ENCODE data around the gene BRD3.

Gene BRD3

DNA sequence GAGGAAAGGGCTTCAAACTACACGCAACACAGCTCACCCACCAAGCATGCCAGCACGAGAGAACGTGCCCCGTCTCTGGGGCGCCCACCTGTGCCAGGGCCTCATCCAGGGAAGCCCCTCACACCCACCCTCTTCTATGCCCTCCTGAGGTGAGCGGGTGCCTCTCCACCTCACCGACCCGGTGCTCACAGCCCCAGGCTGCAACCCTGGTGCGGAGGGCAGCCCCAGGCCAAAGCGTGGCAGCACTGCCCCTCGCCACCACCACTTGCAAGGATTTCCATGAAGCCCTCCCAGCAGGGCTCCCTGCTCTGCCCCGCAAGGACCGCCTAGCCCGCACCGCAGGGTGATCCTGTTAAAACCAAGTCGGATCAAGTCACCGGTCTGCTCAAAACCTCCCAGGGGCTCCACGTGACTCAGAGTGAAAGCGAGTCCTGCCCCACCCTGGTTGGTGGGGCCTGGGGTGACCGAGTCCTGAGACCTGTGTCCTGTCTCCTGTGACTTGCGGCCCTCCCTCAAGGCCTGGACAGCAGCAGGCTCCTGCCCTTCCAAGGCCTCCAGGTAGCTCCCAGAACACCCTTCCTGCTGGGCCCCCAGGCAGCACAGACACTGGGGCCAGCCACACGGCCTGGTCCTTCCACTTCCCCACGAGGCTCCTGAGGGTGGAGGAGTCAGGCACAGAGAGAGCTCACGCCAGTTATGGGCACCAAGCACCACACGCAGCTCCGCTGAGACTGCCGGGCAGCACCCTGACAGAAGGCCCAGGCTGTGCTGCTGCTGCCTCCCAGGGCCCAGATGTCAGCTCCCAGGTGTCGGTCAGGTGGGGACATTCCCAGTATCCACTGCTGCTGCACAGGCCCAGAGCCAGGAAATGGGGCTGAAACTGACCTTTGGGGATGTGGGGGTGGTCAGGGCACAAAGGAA lies 12.7 kb downstream of the BRD3 start:
- no peak for DNase-seq (ENCODE audit: low read depth)

DNA sequence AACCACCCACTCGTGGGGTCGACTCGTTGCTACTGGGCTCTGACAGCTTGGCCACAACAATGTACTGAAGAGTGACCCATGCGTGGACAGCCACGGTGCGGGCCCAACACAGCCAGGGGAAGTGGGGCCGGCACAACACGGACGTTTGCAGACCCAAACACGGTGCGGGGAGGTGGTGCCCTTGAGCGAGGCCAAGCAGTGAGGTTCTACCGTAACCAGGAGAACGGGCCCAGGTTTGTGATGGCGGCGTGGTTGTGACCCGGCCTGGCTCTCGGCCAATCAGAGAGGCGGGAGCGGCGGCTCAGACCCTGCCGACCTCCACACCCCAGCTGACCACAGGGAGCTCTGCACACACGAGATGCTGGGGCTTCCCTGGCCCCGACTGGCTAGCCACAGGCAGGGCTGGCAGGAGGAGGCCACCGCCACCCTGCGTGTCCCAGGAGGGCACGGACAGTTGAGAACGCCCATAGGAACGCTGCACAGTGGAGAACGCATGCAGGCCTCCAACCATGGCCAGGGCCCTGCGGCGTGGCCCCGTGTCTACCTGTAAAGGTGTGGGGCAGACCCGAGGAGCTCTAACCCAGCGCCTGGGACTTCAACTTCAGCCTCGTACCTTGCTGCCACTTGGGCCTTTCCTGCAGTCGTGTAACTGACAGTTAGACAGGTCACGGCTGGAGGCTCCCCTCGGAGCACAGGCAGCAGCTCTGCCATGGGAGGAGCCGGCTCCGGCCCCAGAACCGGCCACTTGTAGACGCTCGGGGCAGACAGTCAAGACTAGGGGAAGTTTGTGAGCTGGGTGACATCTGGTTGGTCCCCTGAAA lies 13.7 kb downstream of the BRD3 start:
- no peak for DNase-seq (ENCODE audit: low read depth)

DNA sequence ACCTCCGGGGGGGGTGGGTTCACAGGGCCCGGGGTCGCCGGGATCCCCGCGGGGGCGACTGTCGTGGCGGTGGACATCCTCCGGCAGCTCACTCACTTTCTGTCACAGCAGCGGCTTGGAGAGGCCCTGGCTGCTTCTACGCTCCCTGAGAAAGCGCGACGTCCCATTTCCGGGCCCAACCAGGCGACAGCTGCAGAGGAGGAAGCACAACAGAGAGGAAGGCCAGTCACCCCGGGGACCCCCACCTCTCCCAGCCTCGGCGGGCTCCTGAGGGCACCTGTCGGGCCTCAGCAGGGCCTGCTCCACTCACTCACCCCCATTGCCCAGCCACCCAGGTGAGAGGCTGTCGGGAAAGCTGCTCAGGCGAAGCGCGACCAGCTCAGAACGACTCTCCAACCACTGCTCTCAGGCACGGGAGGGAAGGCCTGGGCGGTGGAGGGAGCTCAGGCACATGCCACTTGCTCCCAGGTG lies 14.4 kb downstream of the BRD3 start:
- DNase-seq (ENCODE audit: low read depth): no peak

DNA sequence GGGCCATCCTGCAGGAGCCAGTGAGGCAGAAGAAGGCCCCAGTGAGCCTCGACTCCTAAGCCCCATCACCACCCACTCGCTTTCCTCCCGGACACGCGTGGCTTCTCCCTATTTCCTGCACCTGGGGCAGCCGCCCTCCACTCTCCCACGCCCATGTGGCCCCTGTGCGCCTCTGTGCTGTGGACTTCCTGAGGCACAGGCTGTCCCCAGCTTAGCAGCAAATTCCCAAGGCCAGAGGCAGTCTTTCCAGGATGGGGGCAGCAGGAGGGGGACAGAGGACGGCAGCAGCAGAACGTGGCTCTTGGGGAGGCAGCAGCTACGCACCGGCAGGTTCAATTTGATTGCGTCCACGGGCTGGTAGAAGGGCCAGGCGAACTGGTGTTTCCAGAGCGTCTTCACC lies 14.9 kb downstream of the BRD3 start:
- DNase-seq (ENCODE audit: low read depth): no peak

DNA sequence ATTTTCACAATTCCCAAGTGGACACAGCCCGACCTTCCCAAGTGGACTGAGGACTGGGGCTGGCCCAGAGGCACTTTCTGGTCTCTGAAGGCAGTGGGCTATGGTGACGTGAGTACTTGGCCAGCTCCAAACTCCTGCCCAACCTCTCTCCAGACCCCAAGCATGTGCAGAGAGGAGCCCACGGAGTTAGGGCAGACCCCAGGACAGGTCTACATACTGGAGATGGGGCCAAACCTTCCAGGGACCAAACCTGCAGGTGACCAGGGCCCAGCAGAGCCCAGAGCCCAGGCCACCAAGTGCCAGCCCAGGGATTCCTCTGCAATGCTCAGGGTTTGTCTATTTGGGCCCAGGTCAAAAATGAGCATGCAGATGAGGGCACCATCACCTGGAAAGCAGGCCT lies 15.3 kb downstream of the BRD3 start:
- no peak for DNase-seq (ENCODE audit: low read depth)

DNA sequence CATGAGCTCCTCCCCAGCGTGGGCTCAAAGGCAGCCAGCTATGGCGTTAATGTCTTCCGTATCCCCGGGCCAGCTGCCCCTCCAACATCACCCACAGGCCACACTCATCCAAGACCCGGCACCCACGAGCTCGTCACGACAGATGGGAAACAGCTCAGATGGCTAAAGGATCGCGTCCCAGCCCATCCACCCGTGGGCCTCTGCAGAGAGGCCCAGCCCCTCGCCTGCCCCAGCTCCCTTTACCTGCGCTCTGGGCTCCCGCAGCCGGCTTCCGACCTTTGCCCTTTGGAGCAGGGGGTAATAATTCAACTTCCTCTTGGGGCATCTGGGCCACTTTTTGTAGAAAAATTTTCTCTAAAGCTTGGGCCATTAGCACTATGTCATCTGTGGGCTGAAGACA lies 16.5 kb downstream of the BRD3 start:
- no peak for DNase-seq (ENCODE audit: low read depth)

DNA sequence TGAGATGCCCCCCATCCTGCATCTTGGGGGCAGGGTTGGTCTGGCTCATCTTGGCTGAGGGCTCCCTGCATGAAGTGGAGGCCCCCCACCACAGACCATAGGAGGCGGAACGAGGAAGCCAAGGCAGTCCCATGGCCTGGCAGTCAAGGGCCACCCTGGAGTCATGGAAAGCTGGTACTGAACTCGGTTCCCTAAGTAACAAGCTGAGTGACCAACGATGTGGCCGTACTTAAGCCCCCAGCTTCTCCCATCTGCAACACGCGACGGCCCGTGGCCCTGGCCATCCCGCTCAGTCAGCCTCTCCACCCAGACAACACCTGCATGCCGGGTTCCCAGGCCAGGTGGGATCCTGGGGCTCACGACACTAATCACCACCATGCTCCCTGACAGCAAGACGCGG lies 17.1 kb downstream of the BRD3 start:
- no peak for DNase-seq (ENCODE audit: low read depth)

DNA sequence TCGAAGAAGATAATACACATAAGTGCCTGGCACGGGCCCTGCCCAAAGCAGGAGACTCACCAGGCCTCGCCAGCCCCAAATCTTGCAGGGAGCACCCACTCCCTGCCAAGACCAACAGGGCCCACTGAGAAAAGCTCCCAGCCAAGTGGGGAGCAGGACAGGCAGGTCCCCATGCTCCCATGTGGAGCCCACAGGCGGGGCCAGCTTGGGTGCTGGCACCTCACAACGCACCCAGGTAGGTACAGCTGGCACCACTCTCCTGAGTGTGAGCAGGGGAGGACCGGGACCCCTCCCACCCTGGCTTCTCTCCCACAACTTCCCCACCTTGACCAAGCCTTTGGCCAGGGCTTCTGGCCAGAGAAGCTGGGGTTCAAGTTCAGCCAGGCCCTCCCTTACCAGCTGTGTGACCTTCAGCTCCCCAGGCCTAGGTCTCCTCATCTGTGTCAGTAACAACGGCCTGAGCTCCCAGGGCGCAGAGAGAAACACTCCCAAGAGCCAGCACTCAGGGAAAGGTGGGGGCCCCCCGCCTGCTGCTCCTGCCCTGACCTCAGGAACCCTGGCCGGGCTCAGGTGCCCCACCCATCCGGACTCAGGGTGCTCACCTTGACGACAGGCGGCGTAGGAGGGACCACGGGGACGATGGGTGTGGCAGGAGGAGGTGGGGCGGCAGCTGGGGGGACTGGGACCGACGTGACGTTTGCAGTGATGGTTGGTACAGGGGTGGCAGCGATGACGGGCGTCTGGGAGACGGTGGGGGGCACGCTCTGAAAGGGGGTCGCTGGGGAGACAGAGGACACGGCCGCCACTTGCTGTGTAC lies 17.8 kb downstream of the BRD3 start:
- no peak for DNase-seq (ENCODE audit: low read depth)

DNA sequence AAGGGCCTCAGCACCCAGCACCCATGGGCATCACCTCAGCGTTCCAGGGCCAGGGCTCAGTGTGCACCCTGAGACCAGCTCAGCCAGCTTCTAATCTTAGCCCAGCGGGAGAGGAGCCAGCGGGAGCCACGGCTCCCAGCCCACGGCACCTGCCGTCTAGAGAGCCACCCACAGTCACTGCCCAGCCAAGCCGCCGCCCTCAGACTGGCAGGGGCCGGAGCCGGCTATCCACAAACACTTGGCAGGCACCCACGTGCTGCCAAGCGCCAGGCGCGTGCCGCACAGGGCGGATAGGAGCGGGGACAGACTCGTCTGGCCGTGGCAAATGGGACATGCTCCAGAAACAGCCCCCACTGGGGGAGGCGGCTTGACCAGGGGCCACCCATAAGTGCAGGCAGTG lies 18.6 kb downstream of the BRD3 start:
- no peak for DNase-seq (ENCODE audit: low read depth)

DNA sequence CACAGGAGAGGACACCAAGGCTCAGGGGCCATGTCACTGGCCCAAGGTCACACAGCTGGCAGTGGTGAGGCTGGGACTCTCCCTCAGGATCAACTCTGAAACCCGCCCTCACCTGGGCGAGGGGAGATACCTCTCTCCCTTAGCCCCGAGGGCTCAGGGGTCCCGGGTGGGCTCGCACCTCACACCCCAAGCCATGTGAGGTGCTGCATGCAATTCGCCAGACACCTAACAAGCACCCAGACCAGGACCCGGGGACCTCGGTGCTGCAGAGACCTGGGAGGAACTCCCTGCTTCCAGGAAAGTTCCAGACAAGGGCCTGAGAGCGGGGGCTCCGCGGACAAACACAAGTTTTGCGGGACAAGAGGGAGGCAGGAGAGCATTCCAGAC lies 19.3 kb downstream of the BRD3 start:
- DNase-seq (ENCODE audit: low read depth): no peak

DNA sequence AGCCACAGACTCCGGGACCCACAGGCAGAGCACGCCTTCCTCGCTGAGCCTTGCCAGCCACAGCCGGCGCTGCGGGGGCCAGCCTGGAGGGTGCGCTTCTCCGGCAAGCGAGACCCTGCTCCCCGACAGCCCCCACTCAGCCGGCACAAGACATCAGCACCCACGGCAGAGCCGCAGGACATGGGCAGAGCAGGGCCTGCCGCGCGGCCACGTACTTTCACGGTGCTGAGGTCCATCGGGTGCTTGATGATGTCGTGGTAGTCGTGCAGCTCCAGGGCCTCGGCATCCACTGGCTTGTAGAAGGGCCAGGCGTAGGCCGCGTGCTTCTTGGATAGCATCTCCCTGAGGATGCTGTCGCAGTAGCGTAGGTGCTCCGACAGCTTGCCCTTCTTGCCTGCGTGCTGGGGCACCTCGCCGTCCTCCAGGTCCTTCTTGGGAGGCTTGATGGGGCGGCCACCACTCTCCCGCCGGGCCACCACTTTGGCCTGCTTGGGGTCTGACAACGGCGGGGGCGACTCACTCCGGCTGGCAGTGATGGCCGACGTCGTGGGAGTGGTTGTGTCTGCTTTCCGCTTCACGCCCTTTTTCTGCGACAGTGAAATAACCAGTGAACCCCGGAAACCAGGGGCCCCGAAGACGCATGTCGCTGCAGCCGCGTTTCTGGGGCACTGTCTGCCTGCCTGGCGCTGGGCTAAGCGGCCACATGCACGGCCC lies 19.8 kb downstream of the BRD3 start:
- DNase-seq (ENCODE audit: low read depth): no peak

DNA sequence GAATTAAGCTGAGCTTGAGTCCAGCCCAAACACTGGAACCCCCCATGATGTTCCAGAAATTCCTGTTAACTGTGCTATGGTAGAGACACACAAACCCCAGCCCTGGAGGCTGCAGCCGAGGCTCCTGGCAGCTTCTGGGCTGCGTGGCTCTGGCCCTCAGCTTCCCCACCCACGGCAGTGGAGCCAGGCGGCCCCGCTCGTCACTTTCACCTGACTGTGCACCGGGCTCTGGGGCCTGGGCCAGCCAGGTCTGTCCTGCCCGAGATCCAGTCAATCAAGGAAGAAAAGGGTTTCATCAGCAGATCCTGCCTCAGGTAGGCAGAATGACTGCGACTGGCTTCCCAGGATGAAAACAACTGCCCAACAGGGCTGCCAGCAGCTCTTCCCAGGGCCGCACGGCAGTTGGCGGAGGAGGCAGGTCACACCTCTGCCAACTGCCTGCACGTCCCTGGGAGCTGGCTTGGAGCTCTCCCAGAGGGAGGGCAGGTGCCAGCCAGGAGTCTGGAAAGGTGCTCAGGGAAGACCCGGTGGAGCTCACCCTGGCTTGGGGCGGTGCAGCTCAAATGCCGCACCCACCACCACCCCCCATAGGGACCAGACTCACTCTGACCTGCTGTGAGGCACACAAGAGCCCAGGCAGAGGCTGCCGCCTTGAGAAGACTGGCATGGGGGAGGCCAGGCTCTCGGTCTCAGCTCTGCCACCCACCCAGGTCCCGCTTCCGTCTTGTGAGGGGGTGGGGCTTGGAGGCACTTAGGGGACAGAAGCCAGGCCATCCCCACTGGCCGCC lies 20.7 kb downstream of the BRD3 start:
- no peak for DNase-seq (ENCODE audit: low read depth)

DNA sequence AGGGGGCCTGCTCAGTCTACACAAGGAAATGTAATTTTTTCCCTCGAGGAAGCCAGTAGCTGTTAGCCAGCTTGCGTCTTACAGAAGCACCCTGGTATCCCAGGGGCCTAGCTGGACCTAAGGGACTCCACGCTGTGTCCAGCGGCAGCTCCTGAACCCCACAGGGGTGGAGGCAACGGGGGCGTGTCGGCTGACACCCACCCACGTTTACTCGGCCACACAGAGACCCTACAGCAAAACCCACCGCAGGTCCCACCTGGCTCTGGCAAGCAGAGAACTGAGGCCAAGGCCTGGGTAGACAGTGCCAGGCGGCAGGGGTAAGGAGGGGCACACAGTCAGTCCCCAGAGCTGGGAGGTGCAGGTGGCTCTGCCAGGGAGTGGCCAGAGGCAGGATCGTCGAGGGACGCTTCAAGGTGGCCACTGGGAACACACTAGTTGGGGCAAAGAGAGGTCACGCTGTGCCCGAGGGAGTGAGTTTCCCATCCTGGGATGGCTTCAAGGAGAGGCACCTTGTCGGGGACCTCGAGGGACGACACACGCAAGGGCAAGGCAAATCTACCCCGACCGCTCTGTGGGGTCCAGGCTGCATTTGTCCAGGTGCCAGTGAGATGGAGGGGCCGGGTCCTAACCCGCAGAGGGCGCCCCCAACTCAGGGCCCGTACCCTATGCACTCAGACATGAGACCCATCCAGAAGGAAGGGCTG lies 21.8 kb downstream of the BRD3 start:
- no peak for DNase-seq (ENCODE audit: low read depth)

DNA sequence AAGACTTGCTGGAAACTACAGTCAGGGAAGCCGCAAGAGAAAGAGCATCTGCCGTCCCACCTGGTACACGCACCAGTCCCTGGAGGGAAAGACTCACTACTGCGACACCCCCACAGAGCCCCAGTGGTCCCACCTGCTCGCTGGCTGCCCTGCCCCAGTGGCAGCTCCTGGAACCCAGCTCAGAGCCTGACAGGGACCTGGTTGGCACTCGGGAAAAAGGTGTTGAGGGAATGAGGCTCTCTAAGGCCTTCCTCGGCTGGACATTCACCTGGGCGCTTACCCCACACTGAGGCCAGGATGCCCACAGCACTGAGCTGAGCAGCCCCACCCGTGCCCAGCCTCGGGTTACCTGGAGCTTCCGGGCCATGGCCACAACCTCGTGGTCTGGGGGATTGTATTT lies 22.9 kb downstream of the BRD3 start:
- no peak for DNase-seq (ENCODE audit: low read depth)

DNA sequence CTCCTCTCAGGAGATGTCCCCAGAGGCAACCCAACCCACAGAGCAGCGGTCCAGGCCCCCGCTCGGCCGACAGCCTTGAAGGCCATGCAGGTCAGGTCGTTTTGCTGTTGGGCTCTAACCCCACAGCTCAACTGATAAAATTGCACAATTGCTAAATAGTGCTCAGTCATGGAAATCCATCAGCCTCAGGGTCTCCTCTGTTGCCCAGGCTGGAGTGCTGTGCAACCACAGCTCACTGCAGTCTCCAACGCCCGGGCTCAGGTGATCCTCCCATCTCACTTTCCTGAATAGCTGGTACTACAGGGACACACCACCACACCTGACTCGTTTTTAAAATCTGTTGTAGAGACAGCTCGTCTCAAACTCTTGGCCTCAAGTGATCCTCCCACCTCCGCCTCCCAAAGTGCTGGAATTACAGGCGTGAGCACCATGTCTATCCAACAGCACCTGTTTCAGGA lies 24.3 kb downstream of the BRD3 start:
- no peak for DNase-seq (ENCODE audit: low read depth)

DNA sequence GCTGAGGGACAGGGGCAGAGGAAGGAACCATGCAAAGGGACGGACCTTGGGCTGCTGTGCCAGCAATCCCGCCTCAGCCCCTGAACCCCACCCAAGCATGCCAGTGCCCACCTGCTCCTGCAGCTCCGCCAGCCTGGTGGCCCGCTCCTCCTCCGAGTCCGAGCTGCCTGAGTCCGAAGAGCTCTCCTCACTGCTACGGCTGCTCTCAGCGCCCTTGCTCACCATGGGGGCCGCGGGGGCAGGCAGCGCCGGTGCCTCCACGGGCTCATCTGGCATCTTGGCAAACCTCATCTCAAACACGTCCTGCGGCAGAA lies 26.2 kb downstream of the BRD3 start:
- no peak for DNase-seq (ENCODE audit: low read depth)

DNA sequence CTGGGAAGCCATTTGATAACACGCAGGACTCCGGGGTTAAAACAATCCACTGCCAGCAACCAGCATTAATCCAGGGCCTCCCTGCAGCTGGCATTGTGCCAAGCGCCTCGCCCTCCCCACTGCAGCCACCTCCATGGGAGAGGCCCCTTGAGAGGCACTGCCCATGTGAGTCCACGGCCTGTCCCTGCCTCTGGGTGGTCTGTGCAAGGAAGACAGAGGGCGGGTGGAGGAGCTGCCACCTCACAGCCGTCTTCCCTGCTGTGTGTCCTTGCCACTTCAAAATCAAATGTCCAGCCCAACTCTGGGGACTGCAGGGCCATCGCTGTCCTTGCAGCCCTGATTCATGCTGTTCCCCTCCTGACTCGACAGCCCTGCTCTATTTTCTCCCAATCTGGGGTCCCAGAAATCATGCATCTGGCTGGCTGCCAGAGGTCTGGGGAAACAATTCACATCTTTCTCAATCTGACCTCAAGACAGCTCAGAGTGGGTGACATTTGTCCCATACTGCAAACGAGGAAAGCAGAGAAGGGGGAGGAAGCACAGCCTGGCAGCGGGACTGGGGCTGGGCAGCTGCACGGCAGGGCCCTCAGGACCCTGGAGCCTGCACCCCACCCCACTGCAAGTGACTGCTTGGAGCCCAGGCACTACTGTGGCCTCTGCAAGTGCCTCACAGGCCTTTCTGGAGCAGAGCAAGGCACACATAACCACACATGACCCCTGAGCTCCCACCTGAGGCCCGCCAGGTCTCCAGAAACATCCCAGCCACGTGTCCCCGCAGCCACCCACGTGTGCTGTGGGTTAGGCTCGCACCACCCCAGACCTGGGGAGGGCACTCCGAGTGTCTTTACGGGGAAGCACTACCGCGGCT lies 26.8 kb downstream of the BRD3 start:
- no peak for DNase-seq (ENCODE audit: low read depth)

DNA sequence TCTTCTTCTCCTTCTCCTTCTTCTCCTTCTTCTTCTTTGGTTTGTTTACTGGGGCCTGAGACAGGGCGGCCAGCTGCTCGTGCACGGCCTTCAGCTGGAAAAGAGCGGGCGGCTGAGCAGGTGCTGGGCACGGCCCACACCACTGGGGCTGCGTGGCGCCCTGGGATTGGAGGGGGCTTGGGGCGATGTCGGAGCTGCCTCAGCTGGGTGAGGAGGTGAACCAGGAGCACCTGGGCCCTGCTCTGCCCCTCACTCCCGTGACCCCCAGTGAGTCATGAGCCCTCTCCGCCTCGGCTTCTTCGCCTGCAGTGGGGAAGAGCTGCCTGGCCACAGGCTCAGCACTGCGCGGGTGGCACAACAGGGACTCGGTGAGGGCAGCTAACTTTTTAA lies 27.7 kb downstream of the BRD3 start:
- no peak for DNase-seq (ENCODE audit: low read depth)
